Activated T-cell treated with anti-CD3 and anti-CD28 coated beads for 4 hours (primary cell): ENCODE measurements around the gene NR5A1.

Source experiments
- DNase-seq: peaks from one replicate; pipeline ENCODE4 v3.0.0-alpha.2; 2020

NR5A1 gene

DNA sequence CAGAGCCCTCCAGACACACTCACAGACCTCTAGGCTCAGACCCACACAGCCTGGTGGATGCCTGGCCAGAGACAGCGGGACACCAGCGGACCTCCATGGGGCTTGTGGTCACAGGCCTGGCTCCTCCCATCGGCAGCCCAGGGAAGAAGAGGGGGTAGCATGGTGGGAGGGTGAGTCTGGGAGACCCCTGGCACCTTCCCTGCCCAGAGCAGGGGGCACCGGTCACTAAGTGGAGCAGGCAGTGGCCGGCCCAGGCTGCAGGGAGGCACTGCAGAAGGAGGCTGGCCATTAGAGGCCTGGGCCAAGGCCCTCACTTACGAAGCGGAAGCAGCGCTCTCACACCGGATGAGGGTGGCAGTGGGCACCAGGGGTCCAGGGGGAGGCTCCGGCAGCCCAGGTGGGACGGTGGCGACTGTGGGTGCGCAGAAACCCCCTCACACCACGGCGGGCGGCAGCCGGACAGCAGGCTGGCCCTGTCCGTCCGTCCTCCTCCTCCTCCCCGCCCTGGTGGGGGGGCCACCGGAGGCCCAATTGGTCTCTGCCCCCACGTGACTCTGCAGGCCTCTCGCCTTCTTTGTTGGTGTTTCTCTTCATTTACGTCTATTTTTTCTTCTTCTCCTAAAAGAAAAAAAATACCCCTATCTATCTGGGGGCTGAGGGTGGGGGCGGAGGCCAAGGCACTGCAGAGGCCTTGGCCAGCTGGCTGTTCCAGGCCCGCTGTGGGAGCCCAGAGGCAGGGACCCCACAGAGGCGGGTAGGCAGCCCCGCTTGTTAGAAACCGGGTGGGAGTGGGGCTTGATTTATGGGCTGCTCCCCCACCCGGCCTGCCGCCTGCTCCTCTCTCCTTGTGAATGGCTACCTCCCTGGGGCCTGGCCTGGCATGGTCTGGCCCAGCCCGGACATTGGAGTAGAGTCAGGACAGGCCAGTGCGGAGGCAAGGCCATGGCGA is at the start of gene NR5A1:
Gene NR5A1 (minus strand): TSS at position 469 of the 949 bp plus-strand sequence. CDS start 4,004 bp downstream, outside the sequence.
- DNase-seq: no peak

DNA sequence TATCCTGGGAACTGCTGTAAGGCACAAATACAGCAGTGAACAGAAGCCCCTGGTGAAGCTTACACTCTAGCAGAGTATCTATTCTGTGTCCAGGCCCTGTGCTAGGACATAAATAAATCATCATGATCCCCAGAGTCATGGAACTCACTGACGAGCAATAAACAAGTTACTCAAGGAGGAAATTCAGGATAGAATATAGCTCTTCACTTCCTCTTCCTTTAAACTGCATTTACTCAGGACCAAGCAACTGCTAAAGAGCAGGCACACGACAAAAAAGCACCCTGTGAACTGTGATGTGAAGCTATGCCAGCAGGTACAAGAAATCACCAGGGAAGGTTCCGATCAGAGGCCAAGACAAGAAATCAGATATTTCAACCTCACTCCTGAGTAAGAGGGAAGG is 47.8 kb upstream of the NR5A1 start:
- no peak for DNase-seq

DNA sequence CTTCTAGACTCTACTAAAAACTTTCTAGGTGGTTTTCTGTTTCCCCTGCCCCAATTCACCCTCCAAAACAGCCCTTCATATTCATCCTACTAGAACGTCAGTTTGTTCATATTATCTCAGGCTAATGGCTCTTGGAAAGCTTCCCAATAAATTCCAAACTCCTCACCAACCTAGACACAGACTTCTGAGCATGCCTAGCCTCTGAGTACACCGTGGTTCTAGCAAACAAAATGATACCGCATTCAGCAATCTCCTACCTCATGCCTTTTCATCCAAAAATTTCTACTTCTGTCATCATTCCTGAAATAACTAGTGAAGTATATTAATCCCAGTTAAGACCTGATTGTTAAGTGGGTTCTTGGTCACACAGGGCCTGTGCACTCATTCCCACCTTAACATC is 46.5 kb upstream of the NR5A1 start:
- DNase-seq: no peak

DNA sequence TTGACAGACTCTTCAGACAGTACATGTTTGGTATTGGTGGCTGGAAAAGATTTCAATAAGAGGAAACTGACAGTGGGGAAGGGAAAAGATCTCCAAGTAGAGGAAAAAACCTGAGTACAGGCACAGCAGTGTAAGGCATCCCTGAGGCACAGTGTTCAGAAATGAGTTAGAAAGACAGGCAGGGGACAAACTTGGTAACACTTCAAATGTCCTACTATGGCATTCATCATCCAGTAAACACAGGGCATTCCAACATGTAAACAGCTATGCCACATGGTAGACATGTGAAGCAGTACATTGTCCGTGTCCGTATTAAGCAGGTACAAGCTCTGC is 45.0 kb upstream of the NR5A1 start:
- no peak for DNase-seq

DNA sequence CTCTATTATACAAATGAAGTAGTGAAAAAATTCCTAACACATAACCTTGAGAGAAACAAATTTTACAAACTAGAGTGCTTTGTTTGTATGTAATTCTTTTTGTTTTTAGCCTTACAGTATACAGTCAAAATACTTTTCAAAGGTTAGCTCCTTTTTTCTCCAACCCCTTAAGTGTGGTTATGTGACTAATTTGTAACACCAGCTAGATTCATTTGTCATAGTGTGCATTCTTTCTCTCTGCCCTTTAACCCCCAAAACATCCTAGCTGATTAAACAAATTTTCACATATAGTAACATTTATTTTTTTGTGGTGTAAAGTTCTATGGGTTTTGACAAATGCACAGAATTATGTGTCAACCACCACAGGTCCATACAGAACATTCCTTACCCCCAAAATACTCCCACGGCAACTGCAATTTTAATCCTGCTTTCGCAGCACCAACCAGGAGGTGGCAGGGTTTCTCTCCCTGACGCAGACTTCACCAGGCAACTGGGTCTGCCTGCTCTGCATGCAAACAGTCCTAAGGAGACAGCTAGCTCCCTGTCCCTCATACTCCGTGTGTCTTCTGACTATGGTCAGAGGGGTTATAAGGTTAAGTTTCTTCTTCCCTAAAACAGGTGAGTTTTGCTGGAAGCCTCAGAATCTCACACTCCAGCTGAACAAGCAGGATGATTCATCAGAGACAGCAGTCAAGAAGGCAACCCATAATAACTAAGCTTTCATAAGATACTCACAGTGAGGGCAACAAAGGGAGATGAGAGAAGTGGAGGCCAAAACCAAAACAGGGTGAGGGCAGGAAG is 44.5 kb upstream of the NR5A1 start:
- DNase-seq: no peak

DNA sequence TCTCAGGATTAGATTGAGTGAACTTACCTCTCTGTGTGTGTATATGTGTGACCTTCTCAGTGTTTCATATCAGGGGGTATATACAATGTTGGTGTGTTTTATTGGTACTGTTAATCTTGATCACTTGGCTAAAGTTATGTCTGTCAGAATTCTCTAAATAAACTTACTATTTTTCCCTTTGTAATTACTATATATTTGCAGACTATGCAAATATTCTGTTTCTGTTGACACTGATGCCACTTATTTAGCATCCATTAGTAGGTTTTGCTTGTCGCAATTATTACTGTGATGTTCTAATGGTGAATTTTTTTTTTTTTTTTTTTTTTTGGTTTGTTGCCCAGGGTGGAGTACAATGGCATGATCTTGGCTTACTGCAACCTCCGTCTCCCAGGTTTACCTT is 42.9 kb upstream of the NR5A1 start:
- no peak for DNase-seq

DNA sequence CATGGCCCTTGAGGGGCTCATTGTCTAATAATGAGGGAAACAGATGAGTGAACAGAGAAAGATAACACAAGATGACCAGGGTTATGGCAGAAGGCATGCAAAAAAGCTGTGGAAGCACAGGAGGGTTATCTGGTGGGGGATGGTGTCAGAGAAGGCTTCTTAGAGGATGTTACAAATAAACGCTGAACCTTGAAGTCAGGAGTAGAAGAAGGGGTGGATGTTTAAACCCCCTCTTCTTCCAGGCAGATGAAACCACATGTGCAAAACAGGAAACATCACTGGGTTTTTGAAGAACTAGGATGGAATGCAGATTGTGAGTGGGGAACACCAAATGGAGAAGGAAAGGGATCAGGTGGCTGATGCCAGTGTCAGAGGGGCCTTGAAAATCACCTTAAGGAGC is 41.8 kb upstream of the NR5A1 start:
- no peak for DNase-seq

DNA sequence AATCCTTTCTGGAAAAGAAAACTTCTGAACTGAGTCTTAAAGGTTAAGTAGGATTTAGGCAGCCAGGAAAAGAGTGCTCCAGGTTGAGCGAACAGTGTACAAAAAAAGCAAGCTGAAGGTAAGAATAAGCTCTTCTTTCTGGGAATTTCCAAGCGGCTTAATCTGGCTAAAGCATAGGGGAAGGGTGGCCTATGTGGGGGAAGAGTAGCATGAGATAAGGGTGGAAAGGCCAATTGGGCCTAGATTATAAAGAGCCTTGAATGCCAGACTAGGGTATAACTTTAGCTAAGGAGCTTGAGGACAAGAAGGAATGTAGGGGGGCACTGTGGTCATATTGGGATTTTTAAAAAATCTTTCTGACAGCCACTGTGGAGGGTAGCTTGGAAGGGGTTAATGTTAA is 37.3 kb upstream of the NR5A1 start:
- no peak for DNase-seq

DNA sequence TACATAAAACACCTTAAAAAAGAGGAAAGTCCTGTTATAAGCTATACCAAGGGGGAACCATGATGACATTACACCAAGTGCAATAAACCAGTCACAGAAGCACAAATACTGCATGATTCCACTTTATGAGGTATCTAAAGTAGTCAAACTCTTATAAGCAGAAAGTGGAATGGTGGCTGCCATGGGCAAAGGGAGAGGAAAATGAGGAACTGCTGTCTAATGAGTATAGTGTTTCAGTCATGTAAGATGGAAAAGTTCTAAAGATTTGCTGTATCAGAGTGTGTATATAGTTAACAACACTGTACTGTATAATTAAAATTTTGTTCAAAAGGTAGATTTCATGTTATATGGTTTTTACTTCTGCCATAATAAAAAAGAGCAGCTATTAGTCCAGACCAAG is 34.6 kb upstream of the NR5A1 start:
- no peak for DNase-seq

DNA sequence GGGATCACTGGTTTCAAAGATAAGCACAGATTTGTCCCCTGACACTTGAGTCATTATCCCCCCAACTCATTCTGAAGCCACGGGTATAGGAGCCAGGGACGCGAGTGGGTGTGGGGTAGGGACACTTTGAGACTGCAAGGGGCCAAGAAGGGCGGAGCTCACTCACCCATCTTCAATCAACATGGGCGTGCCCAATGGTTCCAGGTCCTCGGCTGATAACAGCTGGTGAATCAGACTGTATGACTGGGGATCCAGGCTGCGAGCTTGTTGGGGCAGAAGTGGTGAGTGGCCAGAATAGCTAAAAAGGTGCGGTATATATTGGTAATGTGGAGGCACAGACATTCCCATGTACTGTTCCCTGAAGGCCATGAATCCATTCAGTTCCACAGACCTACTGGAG is 30.7 kb upstream of the NR5A1 start:
- DNase-seq: no peak

DNA sequence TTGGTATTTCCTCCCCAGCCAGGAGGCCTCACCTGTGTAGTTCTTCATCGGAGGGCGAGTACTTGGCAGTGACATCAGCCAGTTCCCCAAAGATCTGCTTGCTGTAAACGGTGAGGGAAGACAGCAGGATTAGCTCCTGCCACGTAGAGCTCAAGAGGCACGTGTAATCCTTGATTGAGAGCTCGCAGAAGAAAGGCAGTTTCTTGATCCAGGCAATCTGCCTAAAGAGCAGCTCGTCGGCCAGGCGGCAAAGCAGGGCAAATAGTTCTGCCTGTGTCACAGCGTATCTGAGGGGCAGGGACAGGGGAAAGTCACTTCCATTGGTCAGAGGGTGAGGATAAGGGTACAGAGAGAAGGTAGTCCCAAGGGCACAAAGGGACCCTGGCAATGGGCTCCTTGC is 28.6 kb upstream of the NR5A1 start:
- DNase-seq: no peak

DNA sequence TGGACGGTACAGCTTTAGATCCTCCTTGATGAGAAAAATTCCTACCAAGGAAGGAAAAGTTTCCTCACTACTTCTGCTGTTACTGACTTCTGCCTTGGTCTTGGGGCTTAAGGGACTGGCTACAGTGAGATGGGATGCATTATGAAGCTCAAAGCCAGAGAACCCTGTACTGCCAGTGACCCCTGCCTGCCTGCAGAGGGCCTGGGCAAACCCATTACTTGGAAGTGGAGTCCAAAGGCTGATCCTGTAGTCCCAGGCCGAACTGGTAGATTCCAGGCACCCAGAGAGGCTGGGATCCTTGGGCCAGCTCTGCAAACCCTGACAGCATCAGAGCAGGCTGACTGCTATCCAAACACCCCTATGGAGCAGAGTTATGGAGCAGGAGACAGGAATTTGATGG is 25.7 kb upstream of the NR5A1 start:
- DNase-seq: no peak

DNA sequence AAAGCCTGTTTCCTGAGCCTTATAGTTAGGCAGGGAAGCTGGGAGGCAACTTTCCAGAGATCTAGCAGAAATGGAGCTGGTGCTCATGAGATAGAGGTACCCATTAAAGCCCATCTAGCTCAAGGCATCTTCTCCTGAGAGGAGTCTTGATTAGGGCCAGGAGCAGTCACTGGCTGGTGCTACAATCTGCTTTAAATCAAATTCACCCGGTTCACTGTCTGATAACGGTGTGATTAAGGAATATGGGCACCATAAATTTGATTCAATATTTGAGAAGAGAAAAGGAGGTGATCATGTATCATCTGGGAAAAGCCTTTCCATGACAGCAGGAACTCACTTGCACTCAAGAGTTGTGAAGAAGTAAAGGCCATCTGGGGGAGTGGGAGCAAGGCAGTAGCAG is 23.9 kb upstream of the NR5A1 start:
- no peak for DNase-seq

DNA sequence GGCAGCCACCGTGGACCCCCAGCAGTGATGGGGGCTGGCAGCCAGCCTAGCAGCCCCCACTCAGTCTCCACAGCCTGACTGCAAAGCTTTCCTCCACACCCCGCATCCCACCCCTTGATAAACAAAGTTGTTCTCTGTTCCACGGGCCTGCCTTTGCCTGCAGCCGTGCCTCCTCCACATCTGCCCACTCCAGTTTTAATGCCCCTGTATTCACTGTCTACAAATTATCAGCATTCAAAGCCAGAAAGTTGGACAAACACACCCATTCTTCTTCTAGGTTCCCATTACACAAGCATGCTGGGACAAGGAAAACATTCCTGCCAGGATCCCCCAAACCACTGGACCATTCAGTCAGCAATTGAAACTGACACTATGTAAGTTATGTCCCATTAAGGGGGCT is 23.0 kb upstream of the NR5A1 start:
- no peak for DNase-seq

DNA sequence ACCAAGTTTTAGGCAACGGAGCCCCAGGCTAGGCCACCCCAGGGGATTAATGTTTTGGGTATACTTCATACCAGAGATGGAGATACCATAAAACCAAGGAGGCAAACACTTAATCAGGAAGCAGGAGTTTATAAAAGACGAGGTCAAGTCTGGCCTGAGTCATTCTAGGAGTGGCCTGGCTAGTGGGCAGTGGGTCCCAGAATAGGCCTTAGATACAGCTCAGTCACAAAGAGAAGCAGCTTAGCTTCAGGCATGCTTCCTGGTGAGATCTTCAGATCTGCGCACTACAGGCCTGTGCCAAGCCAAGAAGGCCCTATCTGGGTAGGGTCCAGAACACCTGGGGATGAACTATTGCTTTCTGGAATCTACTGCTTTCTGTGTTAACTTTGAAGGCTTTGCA is 20.6 kb upstream of the NR5A1 start:
- no peak for DNase-seq

DNA sequence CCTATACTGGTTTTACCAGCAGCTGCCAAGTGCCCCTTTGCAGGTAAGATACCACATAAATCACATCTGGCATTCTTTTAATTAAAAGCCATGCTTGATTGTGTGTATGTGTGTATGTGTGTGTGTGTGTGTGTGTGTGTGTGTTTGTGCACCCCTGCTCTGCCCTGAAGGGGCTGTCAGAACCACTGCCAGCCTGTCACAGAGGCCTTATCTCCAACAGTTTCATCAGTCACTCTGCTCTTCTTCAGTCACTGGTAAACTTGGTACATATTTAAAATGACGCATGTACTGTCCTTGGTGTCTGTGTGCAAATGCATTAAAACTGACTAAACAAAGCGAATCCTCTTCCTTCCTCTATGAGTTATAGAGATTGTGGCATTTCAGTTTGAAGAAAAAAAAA is 19.0 kb upstream of the NR5A1 start:
- no peak for DNase-seq

DNA sequence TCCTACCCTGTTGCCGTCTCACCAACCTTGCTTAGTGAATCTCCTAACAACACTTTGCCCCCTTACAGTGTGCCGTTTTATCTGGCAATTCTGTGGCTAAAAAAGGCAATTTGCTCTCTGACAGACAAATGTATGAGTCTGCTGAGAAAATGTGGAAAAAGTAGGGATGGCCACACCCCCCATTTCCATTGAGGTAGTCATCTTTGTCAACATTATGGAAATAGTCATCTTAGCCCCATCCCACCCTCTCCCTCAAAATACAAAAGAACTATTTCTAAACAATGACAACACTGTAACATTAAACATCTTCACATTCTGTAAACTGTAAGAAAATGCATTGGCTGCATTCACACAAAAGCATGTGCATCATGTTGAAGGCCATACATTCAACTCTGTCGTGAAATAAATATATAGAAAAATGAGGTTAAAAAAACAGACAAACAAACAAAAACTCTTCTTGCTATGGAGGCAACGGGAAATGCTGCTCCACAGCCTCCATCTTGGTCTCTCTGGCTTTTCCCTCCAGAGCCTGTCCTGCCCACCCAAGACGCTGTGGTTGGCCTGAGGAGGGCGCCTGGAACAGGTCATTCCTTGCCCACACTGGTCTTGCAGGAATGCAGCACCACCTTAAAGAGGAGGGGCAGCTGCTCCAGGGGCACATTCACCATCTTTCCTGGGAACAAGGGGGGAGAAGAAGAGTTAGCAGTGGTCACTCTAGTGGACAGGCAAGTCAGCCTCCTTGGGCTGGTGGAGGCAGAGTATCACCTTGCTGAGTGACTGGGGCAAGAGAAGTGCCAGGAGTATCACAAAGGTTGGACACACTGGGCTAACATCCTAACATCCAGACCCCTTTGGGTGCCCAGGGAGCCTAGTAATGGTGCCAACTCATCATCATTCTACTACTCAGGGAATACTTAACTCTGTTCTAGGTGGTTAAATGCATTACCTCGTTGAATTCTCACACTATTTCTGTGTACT is 15.2 kb upstream of the NR5A1 start:
- DNase-seq: no peak

DNA sequence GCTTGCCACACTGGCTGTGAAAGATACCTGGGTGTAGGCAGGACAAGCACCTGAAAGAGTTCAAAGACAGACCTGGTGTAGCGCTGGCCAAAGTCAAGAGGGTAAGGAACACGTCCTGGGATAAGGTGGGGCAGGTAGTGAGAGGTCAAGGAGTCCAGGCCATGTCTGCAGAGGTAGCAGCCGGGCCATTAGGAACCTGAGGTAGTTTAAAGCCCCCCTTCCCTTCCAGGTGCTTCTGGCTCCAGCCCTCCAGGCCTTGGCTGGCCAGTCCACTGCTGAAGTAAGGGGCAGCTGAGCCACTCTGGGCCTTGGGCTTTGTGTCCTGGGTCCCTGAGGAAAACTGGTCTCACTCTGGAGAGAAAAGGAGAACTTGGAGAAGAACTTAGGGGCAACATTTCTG is 13.9 kb upstream of the NR5A1 start:
- DNase-seq: no peak

DNA sequence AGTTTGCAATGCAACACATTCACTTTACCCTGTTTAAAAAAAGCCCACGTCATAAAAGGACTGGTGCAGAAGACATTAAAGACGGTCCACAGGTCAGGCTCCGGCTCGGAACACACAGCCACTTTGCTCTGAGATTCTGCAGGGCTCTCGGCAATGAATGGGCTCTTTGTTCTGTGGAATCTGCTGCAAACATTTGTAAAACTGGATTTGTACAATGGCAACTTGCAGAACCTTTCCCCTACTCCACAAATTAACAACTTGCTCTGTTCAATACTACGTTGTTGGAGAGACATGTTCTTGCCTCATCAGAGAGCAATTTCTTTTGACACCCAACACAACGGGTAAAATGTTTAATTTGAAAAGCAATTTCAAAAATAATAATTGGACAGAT is 13.0 kb upstream of the NR5A1 start:
- no peak for DNase-seq

DNA sequence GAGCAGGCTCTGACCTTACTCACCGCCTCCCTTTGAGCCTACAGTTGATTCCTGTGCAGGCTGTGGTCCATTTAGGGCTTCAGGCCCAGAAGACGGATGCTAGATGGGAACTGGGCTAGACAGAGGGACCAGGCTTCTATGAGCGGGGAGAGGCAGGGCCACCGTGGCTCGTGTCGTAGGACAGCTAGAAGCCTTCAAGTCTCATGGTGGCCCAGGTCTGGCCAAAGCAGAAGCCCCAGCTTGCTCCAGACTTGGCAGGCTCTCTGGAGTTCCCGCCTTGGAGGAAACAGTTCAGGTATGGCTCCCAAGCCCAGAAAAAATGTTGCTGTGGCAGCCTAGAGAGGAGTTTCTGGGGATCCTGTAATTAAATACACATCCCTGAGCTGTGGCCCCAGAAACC is 10.9 kb upstream of the NR5A1 start:
- no peak for DNase-seq

DNA sequence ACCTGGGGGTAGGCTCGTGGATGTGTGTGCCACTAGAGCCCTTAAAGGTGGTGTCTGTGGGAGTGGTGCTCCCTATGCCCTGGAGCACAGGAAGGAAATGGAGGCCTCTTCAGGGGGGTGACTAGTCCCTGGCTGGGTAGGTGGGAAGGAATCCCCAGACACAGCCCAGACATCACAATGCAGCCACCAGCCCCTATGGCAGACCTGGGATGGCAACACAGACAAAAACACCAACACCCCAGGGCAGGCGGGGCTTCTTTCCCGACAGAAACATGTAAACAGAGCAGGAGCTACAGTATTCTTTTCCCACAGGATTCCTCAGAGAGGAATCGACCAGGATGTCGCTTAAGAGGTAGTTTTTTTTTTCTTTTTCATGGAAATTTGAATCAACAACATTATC is 10.4 kb upstream of the NR5A1 start:
- no peak for DNase-seq

DNA sequence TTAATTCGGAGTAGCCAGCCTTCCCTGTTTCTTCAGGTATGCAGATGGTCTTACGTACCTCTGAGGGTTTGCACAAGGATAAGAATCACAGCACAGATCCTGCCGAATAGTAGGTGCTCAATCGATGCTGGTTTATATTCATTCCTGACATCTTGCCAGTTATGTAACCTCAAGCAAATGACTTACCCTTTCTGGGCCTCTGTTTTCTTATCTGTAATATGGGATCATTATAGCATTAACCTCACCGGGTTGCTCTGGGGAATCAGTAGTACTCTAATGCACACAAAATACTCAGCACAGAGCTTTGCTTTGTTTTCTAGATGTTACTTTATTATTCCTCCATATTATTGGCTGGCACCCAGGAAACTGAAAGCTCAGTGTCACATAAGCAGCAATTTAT is 7.7 kb upstream of the NR5A1 start:
- no peak for DNase-seq

DNA sequence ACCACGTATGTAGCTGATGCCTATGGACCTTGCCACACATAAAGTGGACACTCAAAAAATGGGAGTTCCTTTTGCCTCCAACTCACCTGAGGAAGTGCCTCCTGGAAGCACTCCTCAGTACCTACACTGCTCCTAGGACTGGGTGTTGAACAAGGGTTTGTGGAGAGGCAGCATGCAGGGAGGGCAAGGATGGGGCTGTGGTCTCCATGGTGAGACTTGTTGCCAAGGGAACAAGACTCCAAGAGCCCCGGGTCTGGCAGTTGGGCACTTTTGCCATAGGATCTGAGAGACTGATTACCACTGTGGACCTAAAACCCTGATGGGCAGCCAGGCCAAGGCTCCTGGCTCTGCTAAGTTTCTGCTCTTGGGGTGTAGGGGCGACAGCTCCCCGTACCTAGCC is 6.9 kb upstream of the NR5A1 start:
- no peak for DNase-seq
